ENCODE measurements around the gene HOXD8.
A peak's percentile ranks its signal among the peaks of the same experiment; 100 is the strongest.

HOXD8 gene

DNA sequence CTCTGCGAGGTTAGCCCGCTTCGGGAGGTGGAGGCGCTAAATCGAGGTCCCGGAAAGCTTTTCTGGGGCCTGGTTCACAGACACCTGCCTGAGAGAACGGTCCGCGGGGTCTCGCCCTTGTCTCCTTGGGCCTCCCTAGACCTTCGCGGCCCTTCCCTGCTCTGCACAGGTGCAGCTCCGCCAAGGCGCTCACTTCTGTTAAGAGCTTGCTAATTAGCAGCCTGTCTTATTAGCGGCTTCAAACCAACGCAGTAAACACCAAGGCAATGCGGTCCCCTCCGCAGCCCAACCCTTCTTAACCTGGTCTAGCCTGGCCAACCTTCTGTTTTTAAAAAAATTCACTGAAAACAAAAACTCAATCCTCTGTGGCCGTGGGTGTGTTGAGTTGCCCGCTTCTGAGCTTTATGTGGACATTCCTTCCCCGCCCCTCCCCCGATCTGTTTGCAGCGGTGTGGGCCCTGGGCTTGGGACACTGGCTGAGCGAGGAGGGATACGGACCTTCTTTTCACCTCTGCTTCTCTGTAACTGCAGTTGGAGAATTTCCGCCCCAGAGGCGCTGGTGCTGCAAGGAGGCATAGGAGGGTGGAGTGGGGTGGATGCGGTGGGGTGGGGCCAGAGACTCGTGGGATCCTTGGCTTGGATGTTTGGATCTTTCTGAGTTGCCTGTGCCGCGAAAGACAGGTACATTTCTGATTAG is 18.4 kb downstream of the HOXD8 start:
- no peak for DNase-seq (ENCODE audit: low spot score)

GRCh38 chr2:176148751-176149421 is 19.4 kb downstream of the HOXD8 start:
- no peak for DNase-seq (ENCODE audit: low spot score)

DNA sequence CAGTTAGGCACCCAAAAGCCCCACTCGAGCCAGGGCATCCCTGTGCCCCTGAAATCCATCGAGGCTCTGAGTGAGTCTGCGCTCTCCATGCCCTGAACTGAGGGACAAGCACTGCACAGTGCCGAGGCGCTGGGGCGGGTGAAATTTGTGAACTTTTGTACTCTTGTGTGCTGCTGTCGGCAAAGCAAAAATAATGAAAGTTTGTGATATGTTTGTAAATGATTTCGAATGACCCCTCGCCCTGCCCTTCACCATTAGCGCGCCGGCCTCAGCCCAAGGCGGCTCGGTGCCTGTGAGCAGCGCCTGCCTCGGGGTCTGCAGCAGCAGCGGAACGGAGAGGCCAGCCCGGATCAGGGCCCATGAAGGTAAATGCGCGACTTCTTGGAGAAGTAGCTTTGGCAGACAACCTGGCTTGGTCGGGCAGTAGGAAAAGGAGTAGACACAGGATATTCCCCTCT is 20.0 kb downstream of the HOXD8 start:
- no peak for DNase-seq (ENCODE audit: low spot score)

DNA sequence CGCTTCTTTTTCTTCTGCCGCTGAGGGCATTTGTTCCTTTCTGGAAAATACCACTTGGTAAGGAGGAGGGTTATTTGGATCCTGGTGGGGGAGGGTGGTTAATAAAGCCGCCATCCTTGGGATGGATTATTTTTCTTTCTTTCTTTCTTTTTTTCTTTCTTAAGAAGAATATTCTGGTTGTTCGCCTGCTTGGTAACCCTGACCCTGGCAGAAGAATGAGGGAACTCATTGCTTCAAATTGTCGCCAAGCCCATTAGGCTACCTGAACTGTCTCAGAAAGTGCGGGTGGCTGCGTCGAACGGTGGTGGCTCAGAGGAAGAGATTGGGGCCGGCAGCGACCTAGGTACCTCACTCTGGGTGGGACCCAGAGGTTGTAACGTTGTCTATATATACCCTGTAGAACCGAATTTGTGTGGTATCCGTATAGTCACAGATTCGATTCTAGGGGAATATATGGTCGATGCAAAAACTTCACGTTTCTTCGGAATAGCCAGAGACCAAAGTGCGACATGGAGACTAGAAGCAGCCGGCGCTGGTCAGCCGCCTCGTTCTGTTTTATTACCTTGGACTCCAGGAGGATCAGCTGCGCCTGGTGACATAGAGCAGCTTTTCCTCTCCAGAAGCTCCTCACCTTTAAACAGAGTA is 20.6 kb downstream of the HOXD8 start:
- DNase-seq (ENCODE audit: low spot score): no peak

DNA sequence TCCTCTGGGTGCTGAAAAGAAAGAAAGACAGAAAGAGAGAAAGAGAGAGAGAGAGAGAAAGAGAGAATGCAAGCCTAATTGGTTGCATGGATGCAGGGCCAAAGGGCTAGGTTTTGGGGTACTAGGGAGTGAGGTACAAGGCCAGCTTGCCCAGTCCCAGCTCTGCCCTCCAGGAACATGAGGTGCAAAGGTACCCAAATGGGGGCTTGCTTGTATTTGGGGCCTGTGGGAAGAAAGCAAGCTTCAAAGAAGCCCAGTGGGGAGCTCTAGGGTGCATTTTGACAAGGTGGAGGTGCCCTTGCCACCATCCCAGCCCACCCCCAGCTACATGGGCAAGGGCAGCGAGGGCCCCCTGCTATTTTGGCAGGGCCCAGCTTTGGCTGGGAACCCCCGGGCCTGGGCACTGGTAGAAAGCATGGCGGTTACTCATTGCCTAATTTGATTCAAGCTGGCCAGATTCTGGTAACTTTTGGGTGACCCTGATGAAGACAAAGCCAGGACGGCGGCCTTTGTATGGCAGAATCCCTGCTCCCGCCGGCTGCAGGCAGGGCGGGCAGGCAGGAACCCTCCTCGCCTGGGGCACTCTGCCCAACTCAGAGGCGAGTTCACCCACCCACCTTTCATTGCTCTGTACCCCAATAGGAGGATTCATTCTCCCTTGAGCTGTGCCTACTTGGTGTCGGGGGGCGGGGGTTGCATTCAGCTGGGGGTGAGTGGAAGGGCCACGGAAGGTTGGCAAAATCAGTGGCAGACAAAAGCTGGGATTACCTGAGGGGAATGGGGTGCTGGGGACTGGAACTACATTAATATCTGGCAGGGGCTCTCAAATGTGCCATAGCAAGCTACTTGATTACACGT is 21.3 kb downstream of the HOXD8 start:
- no peak for DNase-seq (ENCODE audit: low spot score)

GRCh38 chr2:176151442-176152287 is 22.2 kb downstream of the HOXD8 start, which contains the start of gene HOXD4:
Gene HOXD4, plus strand, starts transcription at chr2:176151550. Its CDS starts 84 bp downstream, at chr2:176151634.
- peak; percentile 54 for DNase-seq (ENCODE audit: low spot score)

GRCh38 chr2:176152350-176153181 is 23.1 kb downstream of the HOXD8 start:
- no peak for DNase-seq (ENCODE audit: low spot score)

DNA sequence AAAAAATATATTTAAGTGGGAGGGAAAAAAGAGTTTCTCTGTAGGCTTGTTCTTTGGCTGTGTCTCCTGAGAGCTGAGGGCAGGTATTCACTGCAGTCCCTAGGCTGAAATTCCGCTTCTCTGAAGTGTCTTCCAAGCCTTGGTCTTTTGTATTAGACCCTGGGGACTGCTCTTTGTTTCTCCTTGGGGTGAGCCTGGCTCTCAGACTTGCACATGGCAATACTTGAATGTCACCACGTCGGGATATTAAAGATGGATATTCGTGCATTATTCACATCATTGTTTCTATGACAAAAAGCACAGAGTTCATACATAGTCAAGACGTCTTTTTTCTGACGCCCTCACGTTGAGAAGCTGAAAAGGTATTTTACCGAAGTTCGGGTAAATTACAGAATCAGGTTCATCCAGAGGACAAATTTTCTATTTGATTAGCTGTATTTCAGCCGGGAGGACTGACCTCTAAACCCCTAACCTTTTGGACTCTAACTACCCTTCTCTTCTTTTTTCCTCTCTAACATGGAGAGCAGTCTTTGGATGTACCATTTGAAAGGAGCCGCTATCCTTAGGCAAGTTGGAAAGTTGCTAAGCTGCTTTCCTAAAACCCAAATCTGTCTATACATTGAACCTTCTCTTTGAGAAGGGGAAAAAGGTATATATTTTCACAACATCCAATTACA is 25.2 kb downstream of the HOXD8 start:
- DNase-seq (ENCODE audit: low spot score): no peak

- DNase-seq (ENCODE audit: low spot score): no peak
Observed at GRCh38 chr2:176155356-176156044, 26.0 kb downstream of the HOXD8 start.

DNA sequence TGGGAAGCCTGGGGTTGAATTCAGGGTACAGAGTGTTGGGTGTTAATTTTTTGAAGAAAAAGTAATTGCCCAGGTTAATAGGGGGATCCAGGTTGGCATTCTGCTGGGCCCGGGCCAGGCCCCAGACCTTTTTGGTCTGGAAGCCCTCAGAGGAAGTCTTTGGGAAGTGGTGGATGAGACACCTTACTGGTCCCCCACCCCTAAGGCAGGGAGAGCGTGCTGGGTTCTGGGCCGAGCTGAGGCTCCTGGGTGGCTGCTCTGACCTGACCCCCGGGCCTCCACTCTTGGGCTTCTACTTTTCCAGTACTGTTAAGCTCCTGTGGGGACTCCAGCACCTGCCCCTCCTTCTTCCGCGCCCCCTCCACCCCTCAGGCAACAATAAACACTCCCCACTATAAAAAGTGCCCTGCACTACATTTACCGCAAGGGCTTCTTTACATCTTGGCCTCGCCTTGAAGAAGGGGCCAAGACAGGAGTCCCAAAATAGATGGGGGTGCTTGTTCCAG is 26.8 kb downstream of the HOXD8 start:
- DNase-seq (ENCODE audit: low spot score): no peak

GRCh38 chr2:176156807-176157498 is 27.4 kb downstream of the HOXD8 start, which contains the start of gene HOXD3:
Gene HOXD3, plus strand, starts transcription at chr2:176157307. Its CDS starts 11,808 bp downstream, at chr2:176169115.
- no peak for DNase-seq (ENCODE audit: low spot score)

- no peak for DNase-seq (ENCODE audit: low spot score)
Observed at GRCh38 chr2:176157499-176158185, 28.1 kb downstream of the HOXD8 start.

GRCh38 chr2:176158186-176158591 is 28.7 kb downstream of the HOXD8 start:
- DNase-seq (ENCODE audit: low spot score): no peak

DNA sequence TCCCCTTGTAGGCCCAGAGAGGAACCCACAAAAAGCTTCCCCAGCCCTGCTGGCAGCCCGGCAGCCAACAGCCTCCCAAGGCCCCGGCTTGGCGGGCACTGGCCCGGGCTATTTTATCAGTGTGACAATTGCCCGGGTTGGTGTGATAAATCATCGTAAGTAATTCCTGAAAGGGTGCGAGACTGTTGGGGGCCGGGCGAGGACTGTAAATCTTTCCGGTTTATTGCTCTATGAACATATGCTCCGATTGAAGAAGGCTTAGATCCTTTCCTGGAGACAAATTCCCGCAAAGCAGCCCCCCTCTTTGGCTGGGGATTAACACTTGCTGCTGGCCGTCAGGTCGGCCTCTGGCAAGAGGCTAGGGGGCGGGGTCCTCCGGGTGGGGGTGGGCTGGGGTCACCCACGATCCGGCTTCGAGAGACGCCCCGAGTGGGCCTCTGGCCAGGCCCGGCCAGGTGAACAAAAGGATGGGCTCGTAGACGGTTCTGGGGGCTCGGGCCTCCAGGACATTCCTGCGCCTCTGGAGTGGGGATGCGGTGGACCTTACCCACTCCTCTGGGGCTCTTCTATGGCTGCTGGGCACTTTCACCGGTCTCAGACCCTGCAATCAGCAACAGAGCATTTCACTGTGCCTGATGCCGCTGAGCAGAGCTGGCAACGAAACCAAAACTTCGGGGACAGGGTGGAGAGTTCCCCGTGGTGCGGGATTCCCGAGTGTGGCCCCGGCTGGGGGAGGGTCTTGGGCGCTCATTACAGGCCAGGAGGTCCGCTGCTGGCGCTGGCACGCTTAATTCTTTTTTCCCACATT is 29.6 kb downstream of the HOXD8 start:
- DNase-seq (ENCODE audit: low spot score): no peak

DNA sequence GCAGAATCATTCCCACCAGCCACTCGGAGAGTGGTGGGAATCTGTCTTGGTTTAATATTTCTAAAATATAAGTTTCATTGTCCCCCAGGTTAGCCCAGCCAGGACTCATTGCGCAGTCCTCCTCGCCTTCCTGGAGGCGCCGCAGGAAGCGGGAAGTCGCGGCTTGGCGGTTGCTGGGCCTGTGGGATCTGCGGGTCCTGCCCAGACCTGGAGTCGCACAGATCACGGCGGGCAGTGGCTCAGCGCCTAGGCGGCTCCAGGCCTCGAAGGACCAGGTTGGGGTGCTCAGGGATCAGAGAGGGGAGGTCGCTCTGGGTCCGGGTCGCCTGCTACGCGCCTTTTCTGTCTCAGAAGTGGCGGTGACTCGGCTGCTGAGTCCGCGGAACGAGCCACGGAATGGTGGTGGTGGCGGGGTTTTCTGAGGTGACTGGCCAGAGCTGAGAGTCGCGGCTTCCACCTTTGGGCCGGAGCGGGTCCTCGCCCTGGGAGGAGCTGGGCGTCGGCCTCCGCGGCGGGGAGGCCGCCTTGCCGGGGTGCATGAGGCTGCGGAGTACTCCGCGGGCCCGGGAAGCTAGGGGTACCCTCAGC is 30.3 kb downstream of the HOXD8 start:
- DNase-seq (ENCODE audit: low spot score): no peak

All from pons (tissue), 1 donor.